Retinal pigment epithelial cell (primary cell): Measurements from ENCODE around the gene USP25.

ENCODE experiments used
- DNase-seq: peaks from one replicate; pipeline ENCODE4 v3.0.0-alpha.2; 2010; ENCODE audit warnings: low read depth
- H3K4me3 ChIP-seq: 2 replicates; pipeline ENCODE4 v1.5.1; 2011; ENCODE audit warnings: mild to moderate bottlenecking, low read length, control low read depth, moderate library complexity
- CTCF ChIP-seq: conservative IDR thresholded peaks from 2 replicates; pipeline ENCODE4 v1.5.1; 2011; ENCODE audit warnings: low read depth, low read length, control low read depth, inconsistent platforms

USP25 gene

GRCh38 chr21:15825700-15826099, 95.9 kb downstream of the USP25 start:
- no peak for DNase-seq
- H3K4me3 ChIP-seq: no peak overlapping the region
- no peak for TF ChIP-seq CTCF

GRCh38 chr21:15826147-15826780, 96.5 kb downstream of the USP25 start:
- DNase-seq: no peak
- TF ChIP-seq CTCF: peak; percentile 69
- H3K4me3 ChIP-seq: no peak overlapping the region

GRCh38 chr21:15826908-15827601, 97.3 kb downstream of the USP25 start:
- no peak for DNase-seq
- TF ChIP-seq CTCF: no peak
- no peak overlapping the region for H3K4me3 ChIP-seq

- no peak for DNase-seq
- no peak overlapping the region for H3K4me3 ChIP-seq
- TF ChIP-seq CTCF: no peak
These were observed 101.7 kb downstream of the USP25 start for GRCh38 chr21:15831497-15831896.

- no peak for DNase-seq
- no peak for TF ChIP-seq CTCF
- H3K4me3 ChIP-seq: no peak overlapping the region
These were observed 107.9 kb downstream of the USP25 start for GRCh38 chr21:15837645-15838044.

- TF ChIP-seq CTCF: no peak
- DNase-seq: no peak
These were observed 109.2 kb downstream of the USP25 start for GRCh38 chr21:15839026-15839425.

GRCh38 chr21:15839601-15840000, 109.8 kb downstream of the USP25 start:
- no peak for DNase-seq
- TF ChIP-seq CTCF: no peak
- H3K4me3 ChIP-seq: no peak overlapping the region

More at GRCh38 chr21:15839026-15839425, 109.2 kb downstream of the USP25 start:
- H3K4me3 ChIP-seq: no peak overlapping the region
